Fibroblast of lung (primary cell): ENCODE data around the gene CAPN2.

Experiments used
- CTCF ChIP-seq, 2 donors: IDR thresholded peaks in 1 of 2; conservative IDR thresholded peaks in 1 of 2; 1 replicate in 1 of 2; 2 replicates in 1 of 2; pipeline ENCODE4 v1.5.1; 2011 to 2012; ENCODE audit warnings: low read length in 2 of 2, control low read depth in 1 of 2, inconsistent platforms in 1 of 2, low read depth in 1 of 2, mild to moderate bottlenecking in 1 of 2
- EZH2 ChIP-seq: IDR thresholded peaks from 2 replicates; pipeline ENCODE4 v1.5.1; 2012; ENCODE audit warnings: low read length, control low read depth, mild to moderate bottlenecking; ENCODE audit errors: missing control alignments

- TF ChIP-seq CTCF (conservative IDR thresholded peaks at IDR 0.05 in 1 of 2, IDR thresholded peaks at IDR 0.05 in 1 of 2; ENCODE audit: low read depth in 1 of 2, low read length in 2 of 2) (no peak), EZH2 (no peak)
Measured at GRCh38 chr1:223747838-223748335, 35.5 kb downstream of the CAPN2 start.
